GM10847 (cell line): ENCODE results near the gene CECR2.

ENCODE experiments used
- POLR2A ChIP-seq: IDR thresholded peaks from 2 replicates; pipeline ENCODE4 v1.6.1; 2011; ENCODE audit not compliant: insufficient read length; ENCODE audit errors: extremely low read depth

CECR2 gene

GRCh38 chr22:17548010-17548755 lies 178.9 kb downstream of the CECR2 start:
- TF ChIP-seq POLR2A = no peak

GRCh38 chr22:17548756-17549035 lies 179.4 kb downstream of the CECR2 start:
- no peak for TF ChIP-seq POLR2A

GRCh38 chr22:17549183-17549582 lies 179.9 kb downstream of the CECR2 start:
- no peak for TF ChIP-seq POLR2A

- TF ChIP-seq POLR2A = no peak
Measured at GRCh38 chr22:17549655-17550054, 180.4 kb downstream of the CECR2 start.

- TF ChIP-seq POLR2A = no peak
Measured at GRCh38 chr22:17552737-17553136, 183.5 kb downstream of the CECR2 start.

GRCh38 chr22:17554814-17555213 lies 185.6 kb downstream of the CECR2 start:
- no peak for TF ChIP-seq POLR2A

GRCh38 chr22:17559188-17559587 lies 189.9 kb downstream of the CECR2 start:
- no peak for TF ChIP-seq POLR2A

GRCh38 chr22:17562906-17563870 lies 193.9 kb downstream of the CECR2 start, which contains the start of gene SLC25A18:
SLC25A18 (plus strand) TSS chr22:17563498; CDS start chr22:17579945, 16,447 bp downstream.
- no peak for TF ChIP-seq POLR2A

GRCh38 chr22:17563936-17564391 lies 194.7 kb downstream of the CECR2 start:
- no peak for TF ChIP-seq POLR2A

- no peak for TF ChIP-seq POLR2A
Measured at GRCh38 chr22:17566776-17567175, 197.5 kb downstream of the CECR2 start.

GRCh38 chr22:17569971-17570511 lies 200.8 kb downstream of the CECR2 start:
- no peak for TF ChIP-seq POLR2A

- TF ChIP-seq POLR2A = no peak
Measured at GRCh38 chr22:17570851-17571631, 201.8 kb downstream of the CECR2 start.

- TF ChIP-seq POLR2A = no peak
Measured at GRCh38 chr22:17575151-17575550, 205.9 kb downstream of the CECR2 start.

GRCh38 chr22:17575681-17576080 lies 206.4 kb downstream of the CECR2 start:
- no peak for TF ChIP-seq POLR2A

GRCh38 chr22:17576470-17576869 lies 207.2 kb downstream of the CECR2 start:
- TF ChIP-seq POLR2A = no peak
